Stomach (tissue), 4 donors: ENCODE data around the gene HIVEP1.

Experiments used
- CTCF ChIP-seq, 7 experiments: fragments of 450-650 bp in 4 of 7; fragments of 200-600 bp in 3 of 7; sonication (generic) in 3 of 7; IDR thresholded peaks; one replicate each; pipeline ENCODE4 v1.5.1; 2016 to 2019; ENCODE audit warnings: antibody characterized with exemption in 7 of 7, control low read depth in 2 of 7, mild to moderate bottlenecking in 1 of 7
- EP300 ChIP-seq: sonication (generic); formaldehyde crosslinking; IDR thresholded peaks from one replicate; pipeline ENCODE4 v1.6.1; 2017; ENCODE audit warnings: antibody characterized with exemption
- POLR2A ChIP-seq, 4 donors: fragments of 450-650 bp; IDR thresholded peaks; one replicate each; pipeline ENCODE4 v1.6.1; 2016; ENCODE audit warnings: antibody characterized with exemption in 4 of 4, control low read depth in 2 of 4, mild to moderate bottlenecking in 1 of 4, moderate library complexity in 1 of 4
- POLR2AphosphoS5 ChIP-seq, 3 donors: sonication (generic); formaldehyde crosslinking; IDR thresholded peaks; one replicate each; pipeline ENCODE4 v1.6.1; 2016; ENCODE audit warnings: antibody characterized with exemption in 3 of 3

GRCh38 chr6:12048609-12049008, 36.5 kb downstream of the HIVEP1 start:
- TF ChIP-seq CTCF (IDR thresholded peaks at IDR 0.05) (no peak), POLR2AphosphoS5 (IDR thresholded peaks at IDR 0.05) (no peak), POLR2A (IDR thresholded peaks at IDR 0.05) (no peak), EP300 (no peak)
